PFSK-1 (cell line): ENCODE measurements around the gene STK24.

Experiments used
- FOXP2 ChIP-seq: optimal IDR thresholded peaks from 2 replicates; pipeline ENCODE3; 2011; ENCODE audit warnings: borderline replicate concordance, control low read depth, inconsistent platforms; ENCODE audit not compliant: insufficient read depth; ENCODE audit errors: extremely low read length, extremely low read depth
- POLR2AphosphoS5 ChIP-seq: IDR thresholded peaks from 2 replicates; pipeline ENCODE4 v1.6.1; 2012; ENCODE audit warnings: low read depth, mild to moderate bottlenecking, control low read depth, low read length, moderate library complexity
- SIN3A ChIP-seq: IDR thresholded peaks from 2 replicates; pipeline ENCODE4 v1.6.1; 2012; ENCODE audit warnings: mild to moderate bottlenecking, low read length, moderate library complexity, borderline replicate concordance; ENCODE audit not compliant: insufficient read depth
- TAF1 ChIP-seq: IDR thresholded peaks from 2 replicates; pipeline ENCODE4 v1.6.1; 2012; ENCODE audit warnings: low read length, control low read depth, borderline replicate concordance; ENCODE audit not compliant: insufficient read depth
- TF ChIP-seq, protein P1 (sequence below), 2 experiments: IDR thresholded peaks; 2 replicates each; pipeline versions ENCODE4 v1.6.1 to v1.8.0; 2011 to 2012; ENCODE audit warnings: low read depth in 2 of 2, low read length in 2 of 2, control low read depth in 1 of 2, inconsistent platforms in 1 of 2, mild to moderate bottlenecking in 1 of 2, moderate library complexity in 1 of 2; ENCODE audit not compliant: insufficient read depth in 1 of 2

The STK24 gene

DNA sequence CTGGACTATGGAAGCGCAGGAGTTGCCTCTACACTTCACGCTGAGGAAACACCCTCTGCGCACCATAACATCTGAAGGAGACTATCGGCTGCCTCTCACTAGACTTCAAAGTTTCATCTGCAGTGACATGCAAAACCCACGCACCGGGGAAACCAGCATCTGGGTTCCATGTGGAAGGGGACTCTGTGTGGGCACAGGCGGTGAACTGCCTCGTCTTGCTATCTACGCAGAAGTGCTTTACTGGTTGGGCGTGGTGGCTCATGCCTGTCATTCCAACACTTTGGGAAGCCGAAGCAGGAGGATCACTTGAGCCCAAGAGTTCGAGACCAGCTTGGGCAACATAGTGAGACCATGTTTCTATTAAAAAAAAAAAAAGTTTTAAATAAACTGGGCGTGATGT is 116.4 kb downstream of the STK24 start:
- TF ChIP-seq, protein P1, sequence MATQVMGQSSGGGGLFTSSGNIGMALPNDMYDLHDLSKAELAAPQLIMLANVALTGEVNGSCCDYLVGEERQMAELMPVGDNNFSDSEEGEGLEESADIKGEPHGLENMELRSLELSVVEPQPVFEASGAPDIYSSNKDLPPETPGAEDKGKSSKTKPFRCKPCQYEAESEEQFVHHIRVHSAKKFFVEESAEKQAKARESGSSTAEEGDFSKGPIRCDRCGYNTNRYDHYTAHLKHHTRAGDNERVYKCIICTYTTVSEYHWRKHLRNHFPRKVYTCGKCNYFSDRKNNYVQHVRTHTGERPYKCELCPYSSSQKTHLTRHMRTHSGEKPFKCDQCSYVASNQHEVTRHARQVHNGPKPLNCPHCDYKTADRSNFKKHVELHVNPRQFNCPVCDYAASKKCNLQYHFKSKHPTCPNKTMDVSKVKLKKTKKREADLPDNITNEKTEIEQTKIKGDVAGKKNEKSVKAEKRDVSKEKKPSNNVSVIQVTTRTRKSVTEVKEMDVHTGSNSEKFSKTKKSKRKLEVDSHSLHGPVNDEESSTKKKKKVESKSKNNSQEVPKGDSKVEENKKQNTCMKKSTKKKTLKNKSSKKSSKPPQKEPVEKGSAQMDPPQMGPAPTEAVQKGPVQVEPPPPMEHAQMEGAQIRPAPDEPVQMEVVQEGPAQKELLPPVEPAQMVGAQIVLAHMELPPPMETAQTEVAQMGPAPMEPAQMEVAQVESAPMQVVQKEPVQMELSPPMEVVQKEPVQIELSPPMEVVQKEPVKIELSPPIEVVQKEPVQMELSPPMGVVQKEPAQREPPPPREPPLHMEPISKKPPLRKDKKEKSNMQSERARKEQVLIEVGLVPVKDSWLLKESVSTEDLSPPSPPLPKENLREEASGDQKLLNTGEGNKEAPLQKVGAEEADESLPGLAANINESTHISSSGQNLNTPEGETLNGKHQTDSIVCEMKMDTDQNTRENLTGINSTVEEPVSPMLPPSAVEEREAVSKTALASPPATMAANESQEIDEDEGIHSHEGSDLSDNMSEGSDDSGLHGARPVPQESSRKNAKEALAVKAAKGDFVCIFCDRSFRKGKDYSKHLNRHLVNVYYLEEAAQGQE (IDR thresholded peaks at IDR 0.05; ENCODE audit: insufficient read depth in 1 of 2, low read depth in 2 of 2, low read length in 2 of 2) = no peak
- TF ChIP-seq FOXP2 (no peak), POLR2AphosphoS5 (no peak), TAF1 (no peak)

DNA sequence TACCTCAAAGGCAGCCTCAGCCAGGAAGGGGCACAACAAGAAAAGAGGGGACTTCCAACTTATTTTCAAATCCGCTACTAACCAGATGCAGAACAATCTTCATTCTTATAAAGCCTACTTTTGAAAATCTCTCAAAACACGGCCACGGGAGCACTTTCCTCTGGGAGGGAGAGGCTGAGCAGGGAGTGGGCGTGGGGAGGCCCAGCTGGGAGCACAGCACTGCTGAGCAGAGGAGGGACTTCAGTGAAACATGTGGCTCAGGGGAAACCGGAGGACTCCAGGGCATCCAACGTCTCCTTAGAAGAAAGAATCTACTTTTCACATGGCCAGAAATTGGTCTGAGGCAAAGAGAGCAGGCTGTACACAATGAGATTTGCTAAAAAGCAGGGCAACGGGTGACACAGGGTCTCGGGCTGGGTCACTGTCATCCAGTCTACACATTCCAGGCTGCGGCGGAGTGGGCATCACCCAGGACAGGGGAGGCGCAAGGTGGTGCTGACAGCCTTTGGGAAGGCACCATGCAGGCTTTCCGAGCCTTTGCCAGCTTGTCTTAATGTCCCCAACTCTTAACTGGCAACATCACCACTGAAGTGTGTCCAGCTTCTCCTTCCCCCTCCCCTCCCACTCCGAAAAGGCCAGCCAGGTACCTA is 117.1 kb downstream of the STK24 start:
- TF ChIP-seq FOXP2 = no peak
- TF ChIP-seq POLR2AphosphoS5 = no peak
- no peak for TF ChIP-seq TAF1
- TF ChIP-seq SIN3A = no peak
- TF ChIP-seq, protein P1 (IDR thresholded peaks at IDR 0.05; ENCODE audit: insufficient read depth in 1 of 2, low read depth in 2 of 2, low read length in 2 of 2) = no peak

DNA sequence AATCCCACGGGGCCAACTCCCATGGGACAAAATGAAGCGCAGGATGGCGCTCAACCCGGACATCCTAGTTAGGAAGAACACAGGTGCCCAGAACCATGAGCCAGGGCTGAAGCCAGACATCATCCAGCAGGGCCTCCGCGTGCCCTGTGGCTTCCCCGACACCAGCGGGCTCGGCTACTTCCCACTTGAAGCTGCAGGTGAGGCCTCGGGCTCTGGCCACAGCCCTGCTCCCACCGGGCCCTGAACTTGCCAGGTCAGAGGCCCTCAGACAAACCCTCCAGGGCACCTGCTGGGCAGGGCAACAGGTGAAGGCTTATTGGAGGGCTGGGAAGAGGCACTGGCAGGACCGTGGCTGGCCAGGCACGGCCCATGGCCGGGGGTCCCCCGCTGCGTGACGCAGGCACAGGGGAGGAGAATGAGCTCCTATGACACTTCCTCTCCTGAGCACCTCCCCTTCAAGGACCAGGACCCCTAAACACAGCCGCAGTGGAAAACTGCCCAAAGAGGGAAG is 117.7 kb downstream of the STK24 start:
- TF ChIP-seq SIN3A = no peak
- no peak for TF ChIP-seq TAF1
- TF ChIP-seq FOXP2 = no peak
- TF ChIP-seq, protein P1 (IDR thresholded peaks at IDR 0.05; ENCODE audit: insufficient read depth in 1 of 2, low read depth in 2 of 2, low read length in 2 of 2) = no peak
- no peak for TF ChIP-seq POLR2AphosphoS5

DNA sequence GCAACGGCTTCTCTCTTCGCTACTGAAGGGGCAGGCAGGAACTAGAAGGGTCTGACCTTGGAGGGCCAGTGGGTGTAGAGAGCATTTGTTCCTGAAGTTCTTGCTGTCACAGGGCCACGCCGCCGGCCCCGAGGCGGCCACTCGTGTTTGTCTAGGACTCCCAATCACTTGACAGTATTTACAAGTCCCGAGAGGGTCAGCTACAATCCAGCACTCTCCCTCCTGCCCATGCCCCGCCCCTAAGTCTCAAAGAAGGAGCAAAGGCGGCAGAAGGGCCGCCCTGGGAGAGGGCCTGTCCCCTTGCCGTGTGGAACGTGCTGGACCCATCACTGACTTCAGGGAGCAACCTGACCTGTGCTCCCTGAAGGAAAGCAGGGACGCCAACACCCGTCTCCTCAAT is 118.5 kb downstream of the STK24 start:
- TF ChIP-seq, protein P1 (IDR thresholded peaks at IDR 0.05; ENCODE audit: insufficient read depth in 1 of 2, low read depth in 2 of 2, low read length in 2 of 2) = no peak
- TF ChIP-seq TAF1 (no peak), FOXP2 (no peak), POLR2AphosphoS5 (no peak), SIN3A (no peak)

- no peak for TF ChIP-seq TAF1
- TF ChIP-seq SIN3A = no peak
- TF ChIP-seq, protein P1 (IDR thresholded peaks at IDR 0.05; ENCODE audit: insufficient read depth in 1 of 2, low read depth in 2 of 2, low read length in 2 of 2) = no peak
- TF ChIP-seq POLR2AphosphoS5 = no peak
- TF ChIP-seq FOXP2 = no peak
Observed at GRCh38 chr13:98457053-98457452, 119.9 kb downstream of the STK24 start.
